ENCODE data around the gene DIS3L2. TPM values are rescaled to one million over a fixed set of nuclear protein-coding genes. Genes with fewer than 3 reads are reported as not detected.

DIS3L2 gene
- total RNA-seq, 1 donor from 2014 or later, result 24.0 TPM

- H2AFZ ChIP-seq (ENCODE audit: low read depth, low read length), result no peak overlapping the region
- no peaks in the 10 kb centered on the region for H4K20me1 ChIP-seq (ENCODE audit: insufficient read depth, low read length)
- no peaks in the 10 kb centered on the region for H3K36me3 ChIP-seq (ENCODE audit: insufficient read depth, low read length)
- H3K36me3 Mint-ChIP-seq (ENCODE audit: low read depth, unreplicated experiment), result peaks cover 9% of the 10 kb centered on the region
- H3K27ac Mint-ChIP-seq (ENCODE audit: unreplicated experiment), result no peak overlapping the region
- H3K4me1 Mint-ChIP-seq (ENCODE audit: low read depth, unreplicated experiment), result peaks cover 13% of the 10 kb centered on the region
- no peak overlapping the region for H3K4me3 Mint-ChIP-seq (ENCODE audit: unreplicated experiment)
- TF ChIP-seq EZH2 (IDR thresholded peaks at IDR 0.05; ENCODE audit: insufficient read depth, low read length), result no peak
- no peak for TF ChIP-seq CTCF (IDR thresholded peaks at IDR 0.05; ENCODE audit: insufficient read depth, low read depth, low read length)
- peaks cover 69% of the 10 kb centered on the region for H3K27me3 Mint-ChIP-seq (ENCODE audit: low read depth, unreplicated experiment)
- H3K27me3 ChIP-seq (ENCODE audit: insufficient read depth, low read length), result peaks cover 46% of the 10 kb centered on the region
- no peaks in the 10 kb centered on the region for H3K79me2 ChIP-seq (ENCODE audit: insufficient read depth, low read length)
- FAIRE-seq (no peak), DNase-seq (ENCODE audit: low read depth) (no peak)
- H3K4me2 ChIP-seq (ENCODE audit: low read length), result no peak overlapping the region
- H3K9me3 ChIP-seq (ENCODE audit: insufficient read depth, low read depth, low read length), result no peaks in the 10 kb centered on the region
- H3K4me3 ChIP-seq (ENCODE audit: insufficient read depth, low read depth, low read length), result no peak overlapping the region
- peaks cover 2% of the 10 kb centered on the region for H3K9me3 Mint-ChIP-seq (ENCODE audit: unreplicated experiment)
- no peak overlapping the region for H3K9ac ChIP-seq (ENCODE audit: low read length)
- H3K27ac ChIP-seq (ENCODE audit: low read depth, low read length), result no peak overlapping the region
- H3K4me1 ChIP-seq (ENCODE audit: insufficient read depth, low read length), result peaks cover 12% of the 10 kb centered on the region
Measured at GRCh38 chr2:231930593-231931281, 30.8 kb upstream of the DIS3L2 start.

DNA sequence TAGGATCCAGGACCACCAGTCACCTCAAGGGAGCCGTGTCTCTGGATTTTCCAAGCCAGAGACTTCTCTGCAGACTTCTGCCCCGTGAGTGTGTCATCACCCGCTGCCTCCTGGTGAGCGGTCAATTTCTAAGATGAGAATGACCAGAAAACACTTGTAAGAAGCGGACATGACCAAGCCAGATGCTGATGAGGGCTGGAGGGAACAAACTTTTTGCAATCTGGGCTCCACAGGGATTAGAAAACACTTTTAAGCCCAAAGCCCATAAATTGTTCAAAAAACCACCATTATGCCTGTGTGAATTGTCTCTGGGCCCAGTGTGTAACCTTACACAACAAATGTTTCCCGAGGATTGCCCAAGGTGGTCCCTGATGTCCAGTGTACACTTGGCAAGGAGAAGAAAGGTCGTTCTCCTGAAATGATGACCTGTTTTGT is 30.0 kb upstream of the DIS3L2 start:
- no peak overlapping the region for H3K9ac ChIP-seq (ENCODE audit: low read length)
- FAIRE-seq (no peak), DNase-seq (ENCODE audit: low read depth) (no peak)
- H3K4me2 ChIP-seq (ENCODE audit: low read length), result no peak overlapping the region
- H3K9me3 Mint-ChIP-seq (ENCODE audit: unreplicated experiment), result peaks cover 2% of the 10 kb centered on the region
- TF ChIP-seq EZH2 (IDR thresholded peaks at IDR 0.05; ENCODE audit: insufficient read depth, low read length), result no peak
- no peak for TF ChIP-seq CTCF (IDR thresholded peaks at IDR 0.05; ENCODE audit: insufficient read depth, low read depth, low read length)
- H4K20me1 ChIP-seq (ENCODE audit: insufficient read depth, low read length), result no peaks in the 10 kb centered on the region
- H3K9me3 ChIP-seq (ENCODE audit: insufficient read depth, low read depth, low read length), result no peaks in the 10 kb centered on the region
- peaks cover 4% of the 10 kb centered on the region for H3K4me1 ChIP-seq (ENCODE audit: insufficient read depth, low read length)
- no peak overlapping the region for H3K27ac ChIP-seq (ENCODE audit: low read depth, low read length)
- no peaks in the 10 kb centered on the region for H3K79me2 ChIP-seq (ENCODE audit: insufficient read depth, low read length)
- H3K4me3 ChIP-seq (ENCODE audit: insufficient read depth, low read depth, low read length), result no peak overlapping the region
- no peaks in the 10 kb centered on the region for H3K36me3 ChIP-seq (ENCODE audit: insufficient read depth, low read length)
- H3K27me3 Mint-ChIP-seq (ENCODE audit: low read depth, unreplicated experiment), result peaks cover 68% of the 10 kb centered on the region
- no peak overlapping the region for H3K27ac Mint-ChIP-seq (ENCODE audit: unreplicated experiment)
- no peak overlapping the region for H3K4me3 Mint-ChIP-seq (ENCODE audit: unreplicated experiment)
- H3K27me3 ChIP-seq (ENCODE audit: insufficient read depth, low read length), result peaks cover 47% of the 10 kb centered on the region
- H2AFZ ChIP-seq (ENCODE audit: low read depth, low read length), result no peak overlapping the region
- peaks cover 17% of the 10 kb centered on the region for H3K4me1 Mint-ChIP-seq (ENCODE audit: low read depth, unreplicated experiment)
- peaks cover 9% of the 10 kb centered on the region for H3K36me3 Mint-ChIP-seq (ENCODE audit: low read depth, unreplicated experiment)

DNA sequence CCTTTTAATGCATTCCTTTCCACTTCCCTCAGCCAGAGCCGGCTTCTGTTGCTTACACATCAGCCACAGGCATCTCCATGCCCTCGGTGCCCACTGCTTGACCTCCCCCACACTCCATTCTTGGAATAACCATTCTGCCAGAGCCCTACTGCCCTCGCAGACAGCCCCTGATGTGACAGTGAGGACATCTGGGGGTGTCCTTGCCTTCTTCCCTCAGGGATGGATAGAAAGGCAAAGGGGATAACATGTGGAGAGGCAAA is 28.9 kb upstream of the DIS3L2 start:
- Histone ChIP-seq H3K9ac (ENCODE audit: low read length) (no peak overlapping the region), H3K27me3 (ENCODE audit: insufficient read depth, low read length) (peaks cover 38% of the 10 kb centered on the region), H3K9me3 (ENCODE audit: insufficient read depth, low read depth, low read length) (no peaks in the 10 kb centered on the region), H3K27ac (ENCODE audit: low read depth, low read length) (no peak overlapping the region), H3K4me2 (ENCODE audit: low read length) (no peak overlapping the region), H3K79me2 (ENCODE audit: insufficient read depth, low read length) (no peaks in the 10 kb centered on the region), H3K36me3 (ENCODE audit: insufficient read depth, low read length) (no peaks in the 10 kb centered on the region), H3K4me1 (ENCODE audit: insufficient read depth, low read length) (no peaks in the 10 kb centered on the region), H2AFZ (ENCODE audit: low read depth, low read length) (no peak overlapping the region), H4K20me1 (ENCODE audit: insufficient read depth, low read length) (no peaks in the 10 kb centered on the region), H3K4me3 (ENCODE audit: insufficient read depth, low read depth, low read length) (no peak overlapping the region)
- Mint-ChIP-seq H3K4me1 (ENCODE audit: low read depth, unreplicated experiment) (peaks cover 20% of the 10 kb centered on the region), H3K27me3 (ENCODE audit: low read depth, unreplicated experiment) (peaks cover 56% of the 10 kb centered on the region), H3K27ac (ENCODE audit: unreplicated experiment) (no peak overlapping the region), H3K36me3 (ENCODE audit: low read depth, unreplicated experiment) (peaks cover 9% of the 10 kb centered on the region), H3K4me3 (ENCODE audit: unreplicated experiment) (no peak overlapping the region), H3K9me3 (ENCODE audit: unreplicated experiment) (peaks cover 2% of the 10 kb centered on the region)
- no peak for FAIRE-seq
- no peak for TF ChIP-seq CTCF (IDR thresholded peaks at IDR 0.05; ENCODE audit: insufficient read depth, low read depth, low read length)
- no peak for TF ChIP-seq EZH2 (IDR thresholded peaks at IDR 0.05; ENCODE audit: insufficient read depth, low read length)
- DNase-seq (ENCODE audit: low read depth), result no peak
